GM10266 (cell line): ENCODE measurements around the gene SLC12A9.
A peak's percentile ranks its signal among the peaks of the same experiment; 100 is the strongest.
"Not testable (repeated sequence)": the region's sequence is repeated elsewhere in the genome, so short reads cannot be mapped to it uniquely, and the experiment has no call there.

ENCODE experiments used
- DNase-seq: peaks from one replicate; pipeline ENCODE4 v3.0.0; 2012; ENCODE audit errors: extremely low spot score
- TF ChIP-seq, protein P1 (sequence below): IDR thresholded peaks from 2 replicates; pipeline ENCODE4 v1.5.1; 2012; ENCODE audit warnings: mild to moderate bottlenecking, low read depth; ENCODE audit not compliant: control insufficient read depth, insufficient read depth; ENCODE audit errors: missing control alignments

The SLC12A9 gene

DNA sequence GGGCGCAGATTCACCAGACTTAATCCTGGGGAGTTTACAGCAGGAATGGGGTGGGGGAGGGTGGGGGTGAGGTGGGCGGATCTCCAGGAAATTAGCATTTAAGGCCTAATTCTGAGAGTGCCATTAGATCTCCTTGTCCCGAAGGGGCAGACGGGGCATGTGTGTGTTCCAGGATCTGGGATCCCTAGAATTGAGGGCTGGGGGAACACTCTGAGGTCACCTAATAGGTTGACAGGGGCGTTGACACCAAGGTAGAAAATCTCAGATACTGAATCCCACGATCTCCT is 15.8 kb upstream of the SLC12A9 start:
- DNase-seq: no peak
- TF ChIP-seq, protein P1, sequence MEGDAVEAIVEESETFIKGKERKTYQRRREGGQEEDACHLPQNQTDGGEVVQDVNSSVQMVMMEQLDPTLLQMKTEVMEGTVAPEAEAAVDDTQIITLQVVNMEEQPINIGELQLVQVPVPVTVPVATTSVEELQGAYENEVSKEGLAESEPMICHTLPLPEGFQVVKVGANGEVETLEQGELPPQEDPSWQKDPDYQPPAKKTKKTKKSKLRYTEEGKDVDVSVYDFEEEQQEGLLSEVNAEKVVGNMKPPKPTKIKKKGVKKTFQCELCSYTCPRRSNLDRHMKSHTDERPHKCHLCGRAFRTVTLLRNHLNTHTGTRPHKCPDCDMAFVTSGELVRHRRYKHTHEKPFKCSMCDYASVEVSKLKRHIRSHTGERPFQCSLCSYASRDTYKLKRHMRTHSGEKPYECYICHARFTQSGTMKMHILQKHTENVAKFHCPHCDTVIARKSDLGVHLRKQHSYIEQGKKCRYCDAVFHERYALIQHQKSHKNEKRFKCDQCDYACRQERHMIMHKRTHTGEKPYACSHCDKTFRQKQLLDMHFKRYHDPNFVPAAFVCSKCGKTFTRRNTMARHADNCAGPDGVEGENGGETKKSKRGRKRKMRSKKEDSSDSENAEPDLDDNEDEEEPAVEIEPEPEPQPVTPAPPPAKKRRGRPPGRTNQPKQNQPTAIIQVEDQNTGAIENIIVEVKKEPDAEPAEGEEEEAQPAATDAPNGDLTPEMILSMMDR: no peak

DNA sequence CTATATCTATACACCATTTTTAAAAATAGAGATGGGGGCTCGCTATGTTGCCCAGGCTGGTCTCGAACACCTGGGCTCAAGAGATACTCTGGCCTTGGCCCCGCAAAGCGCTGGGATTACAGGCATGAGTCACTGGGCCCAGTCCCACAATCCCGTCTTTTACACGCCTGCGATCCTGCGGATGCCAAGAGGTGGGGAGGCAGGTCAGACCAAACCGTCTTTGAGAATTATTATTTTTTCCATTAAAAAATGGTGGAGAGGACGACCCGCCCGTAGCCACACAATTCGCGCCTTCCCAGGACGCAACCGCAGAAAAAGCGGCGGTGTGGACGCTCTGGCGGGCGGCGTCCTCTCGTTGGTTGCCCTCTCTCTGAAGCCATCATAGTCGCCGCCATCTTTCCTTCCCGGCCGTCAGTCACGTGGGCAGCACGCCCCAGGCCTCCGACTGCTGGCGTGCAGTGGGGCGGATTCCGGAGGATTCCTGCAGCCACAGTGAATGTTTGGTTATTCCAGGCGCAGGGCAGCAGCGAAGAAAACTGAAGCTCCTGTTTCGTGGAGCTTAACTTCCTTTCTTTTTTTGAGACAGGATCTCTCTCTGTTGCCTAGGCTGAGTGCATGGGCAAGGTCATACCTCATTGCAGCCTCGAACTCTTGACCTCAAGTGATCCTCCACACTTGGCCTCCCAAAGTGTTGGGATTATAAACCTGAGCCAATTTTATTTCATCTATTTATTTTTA is 15.2 kb upstream of the SLC12A9 start:
- DNase-seq: peak; percentile 81
- TF ChIP-seq, protein P1: no peak

DNA sequence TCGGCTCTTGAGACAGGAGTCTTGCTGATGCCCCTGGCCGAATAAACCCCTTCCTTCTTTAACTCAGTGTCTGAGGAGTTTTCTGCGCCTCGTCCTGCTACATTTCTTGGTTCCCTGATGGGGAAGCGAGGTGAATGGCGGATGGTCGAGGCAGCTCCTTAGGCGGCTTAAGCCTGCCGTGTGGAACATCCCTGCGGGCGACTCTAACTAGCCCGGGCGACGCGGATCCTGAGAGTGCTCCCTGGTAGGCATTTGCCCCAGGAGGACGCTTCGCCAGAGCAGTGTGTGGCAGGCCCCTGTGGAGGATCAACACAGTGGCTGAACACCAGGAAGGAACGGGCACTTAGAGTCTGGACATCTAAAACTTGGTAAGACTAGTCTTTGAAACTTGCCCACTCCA is 13.2 kb upstream of the SLC12A9 start:
- DNase-seq: no peak
- TF ChIP-seq, protein P1: no peak

DNA sequence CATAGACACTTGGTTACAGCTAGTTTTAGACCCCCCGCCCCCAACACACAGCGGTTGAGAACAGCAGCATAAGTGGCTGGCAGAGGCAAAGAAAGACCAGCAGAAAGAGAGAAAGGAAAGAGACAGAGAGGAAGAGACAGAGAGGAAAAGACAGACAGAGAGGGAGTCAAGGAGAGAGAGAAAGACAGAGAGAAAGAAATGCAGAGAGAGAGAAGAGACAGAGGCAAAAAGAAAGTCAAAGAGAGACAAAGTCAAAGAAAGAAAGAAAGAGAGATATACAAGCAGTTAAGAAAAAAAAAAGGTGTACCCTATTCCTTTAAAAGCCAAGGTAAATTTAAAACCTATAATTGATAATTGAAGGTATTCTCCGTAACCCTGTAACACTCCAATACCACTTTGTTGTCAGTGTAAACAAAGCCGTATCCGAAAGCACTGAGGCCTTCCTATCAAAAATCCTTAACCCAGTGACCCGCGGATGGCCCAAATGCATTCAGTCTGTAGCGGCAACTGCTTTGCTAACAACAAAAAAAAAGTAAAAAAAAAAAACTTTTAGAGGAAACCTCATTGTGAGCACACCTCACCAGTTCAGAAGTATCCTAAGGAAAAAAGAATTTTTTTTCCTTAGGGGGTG is 11.9 kb upstream of the SLC12A9 start:
- DNase-seq: no peak
- TF ChIP-seq, protein P1: no peak

DNA sequence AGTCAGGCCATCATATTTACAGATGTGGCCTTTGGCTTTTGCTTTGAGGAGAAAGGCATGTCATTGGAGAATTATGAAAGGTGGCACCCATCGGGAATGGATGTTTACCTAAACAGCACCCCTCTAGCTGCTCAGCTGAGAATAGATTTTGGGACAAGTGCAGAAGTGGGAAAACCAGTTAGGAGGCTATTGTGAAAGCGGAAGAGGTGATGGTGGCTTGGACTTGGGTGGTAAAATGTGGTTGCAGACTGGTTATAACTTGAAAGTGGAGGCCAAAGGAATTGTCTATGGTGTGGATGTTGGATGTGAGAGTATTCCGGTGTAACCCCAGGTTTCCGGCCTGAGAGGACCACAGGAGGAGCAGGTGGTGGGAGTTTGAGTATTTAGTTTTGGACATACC is 5.2 kb upstream of the SLC12A9 start:
- TF ChIP-seq, protein P1: no peak
- no peak for DNase-seq

DNA sequence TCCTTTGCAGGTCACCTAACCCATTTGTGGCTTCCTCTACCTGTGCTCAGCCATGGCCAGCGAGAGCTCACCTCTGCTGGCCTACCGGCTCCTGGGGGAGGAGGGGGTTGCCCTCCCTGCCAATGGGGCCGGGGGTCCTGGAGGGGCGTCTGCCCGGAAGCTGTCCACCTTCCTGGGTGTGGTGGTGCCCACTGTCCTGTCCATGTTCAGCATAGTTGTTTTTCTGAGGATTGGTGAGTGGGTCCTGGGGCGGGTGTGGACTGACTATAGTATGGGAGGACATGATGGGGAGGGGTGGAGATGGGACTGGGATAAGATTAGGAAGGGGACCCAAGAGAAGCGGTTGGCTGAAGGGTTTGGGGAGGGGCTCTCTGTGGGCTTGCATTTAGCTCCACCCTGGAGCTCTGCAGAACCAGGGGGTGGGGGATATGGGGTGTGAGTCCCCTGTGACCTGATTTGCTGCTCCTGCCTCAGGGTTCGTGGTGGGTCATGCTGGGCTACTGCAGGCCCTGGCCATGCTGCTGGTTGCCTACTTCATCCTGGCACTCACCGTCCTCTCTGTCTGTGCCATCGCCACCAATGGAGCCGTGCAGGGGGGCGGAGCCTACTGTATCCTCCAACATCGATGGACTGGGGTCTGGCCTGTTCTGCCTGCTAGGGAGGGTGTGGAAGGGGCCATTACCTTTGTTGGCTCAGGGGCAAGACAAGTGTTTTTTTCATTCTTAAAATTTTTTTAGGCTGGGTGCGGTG is 1.8 kb downstream of the SLC12A9 start:
- TF ChIP-seq, protein P1: no peak

DNA sequence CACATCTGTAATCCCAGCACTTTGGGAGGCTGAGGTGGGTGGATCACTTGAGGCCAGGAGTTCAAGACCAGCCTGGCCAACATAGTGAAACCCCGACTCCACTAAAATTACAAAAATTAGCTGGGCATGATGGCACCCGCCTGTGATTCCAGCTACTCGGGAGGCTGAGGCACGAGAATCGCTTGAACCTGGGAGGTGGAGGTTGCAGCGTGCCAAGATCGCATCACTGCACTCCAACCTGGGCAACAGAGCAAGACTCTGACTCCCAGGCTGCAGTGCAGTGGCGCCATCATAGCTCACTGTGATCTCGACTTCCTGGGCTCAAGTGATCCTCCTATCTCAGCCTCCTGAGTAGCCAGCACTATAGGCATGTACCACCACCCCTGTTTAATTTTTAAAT is 2.4 kb downstream of the SLC12A9 start:
- not testable (repeated sequence) for DNase-seq

More for the DNA sequence above, 1.8 kb downstream of the SLC12A9 start:
- no peak for DNase-seq
